Tongue (tissue), 2 donors: ENCODE data around the gene NFIB. TPM values are rescaled to one million over a fixed set of nuclear protein-coding genes. Genes with fewer than 3 reads are reported as not detected.

Experiments
- DNase-seq: peaks from one replicate; pipeline ENCODE4 v3.0.0-alpha.2; 2015
- total RNA-seq: library from RNA; depleted of rRNA; stranded (reverse); fragments of >200 nt; gene quantifications from one replicate; pipeline ENCODE4 v1.2.3, GENCODE V29; 2014

Gene NFIB
- total RNA-seq, 1 donor from 2014 or later, result 161 TPM

GRCh38 chr9:14304259-14304658 lies 9.7 kb downstream of the NFIB start:
- peak; percentile 20 for DNase-seq

- DNase-seq, result peak; percentile 70
Measured at GRCh38 chr9:14303521-14303920, 10.4 kb downstream of the NFIB start.

DNA sequence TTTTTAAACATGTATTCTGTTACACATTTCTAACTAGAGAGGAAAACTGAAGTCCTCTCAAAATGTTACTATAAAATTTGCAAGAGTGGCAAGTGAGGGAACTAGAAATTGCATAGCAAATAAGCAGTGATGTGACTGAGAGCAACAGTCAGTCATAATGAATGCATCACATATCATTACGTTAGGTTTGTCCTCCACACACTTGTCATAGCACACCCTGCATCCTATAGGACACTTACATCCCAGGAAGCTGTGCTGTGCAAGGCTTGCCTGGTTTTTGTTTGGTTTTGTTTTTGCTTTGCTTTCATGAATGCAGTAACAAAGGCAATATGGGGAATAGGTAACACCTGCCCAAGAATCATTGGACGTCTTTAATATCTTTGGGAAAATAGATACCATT lies 10.8 kb downstream of the NFIB start:
- DNase-seq, result peak; percentile 28

DNA sequence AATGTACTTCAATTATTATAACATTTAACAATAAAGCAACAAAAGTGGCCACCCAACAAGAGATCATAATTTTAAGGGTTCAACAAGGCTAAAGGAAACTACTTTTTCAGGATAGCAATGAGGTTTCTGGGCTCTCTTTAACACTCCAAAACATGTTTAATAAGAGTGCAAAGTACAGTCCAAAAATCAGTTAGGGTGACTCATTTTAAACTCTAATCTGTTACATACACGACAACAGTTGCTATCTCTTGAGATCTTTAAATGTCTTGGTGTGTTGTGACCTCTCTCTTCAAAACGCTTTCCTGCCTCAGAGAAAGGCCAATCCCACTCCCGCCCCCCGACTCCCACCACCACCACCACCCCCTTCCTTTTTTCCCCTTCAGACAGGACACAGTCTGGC lies 11.5 kb downstream of the NFIB start:
- DNase-seq, result peak; percentile 35

GRCh38 chr9:14301583-14302021 lies 12.3 kb downstream of the NFIB start:
- peak; percentile 91 for DNase-seq

GRCh38 chr9:14301006-14301405 lies 12.9 kb downstream of the NFIB start:
- peak; percentile 34 for DNase-seq

- DNase-seq, result peak; percentile 20
Measured at GRCh38 chr9:14300588-14300987, 13.4 kb downstream of the NFIB start.

DNA sequence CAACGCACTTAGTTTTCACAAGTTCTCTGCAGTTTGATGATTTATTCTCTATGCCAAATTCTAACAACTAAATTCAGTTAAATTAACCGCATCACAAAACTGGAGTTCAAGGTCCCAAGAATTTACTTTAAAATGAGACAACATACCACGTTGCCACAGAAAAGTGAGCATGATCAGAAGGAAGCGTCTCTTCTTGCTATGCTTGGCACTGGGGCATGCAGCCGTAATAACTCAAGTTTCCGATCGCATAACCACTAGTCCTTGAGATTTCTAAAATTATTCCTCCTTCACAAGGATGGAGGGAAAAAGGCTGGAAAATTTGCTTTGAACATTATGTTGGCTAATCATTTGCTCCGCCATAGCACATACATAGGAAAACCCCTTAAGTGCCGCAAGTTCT lies 13.9 kb downstream of the NFIB start:
- DNase-seq, result peak; percentile 48

DNA sequence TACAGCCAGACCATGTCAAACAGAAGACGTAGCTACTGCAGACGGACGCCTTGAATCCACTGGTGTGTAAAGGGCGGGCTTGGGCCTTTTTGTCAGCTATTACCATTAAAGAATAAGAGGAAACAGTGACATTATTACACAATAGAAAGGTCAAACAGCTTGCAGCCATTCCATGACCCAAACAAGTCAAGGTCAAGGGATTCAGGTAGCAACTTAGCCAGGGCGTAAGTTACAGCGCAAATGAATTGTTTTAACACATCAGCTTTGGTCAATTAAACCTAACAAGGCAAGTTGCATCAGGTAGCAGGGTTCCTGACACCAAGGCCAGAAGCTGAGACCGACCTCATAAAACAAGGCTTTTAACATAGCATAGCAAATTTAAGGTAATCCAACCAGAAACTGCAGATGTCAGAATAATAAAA lies 15.3 kb downstream of the NFIB start:
- DNase-seq, result peak; percentile 42

DNA sequence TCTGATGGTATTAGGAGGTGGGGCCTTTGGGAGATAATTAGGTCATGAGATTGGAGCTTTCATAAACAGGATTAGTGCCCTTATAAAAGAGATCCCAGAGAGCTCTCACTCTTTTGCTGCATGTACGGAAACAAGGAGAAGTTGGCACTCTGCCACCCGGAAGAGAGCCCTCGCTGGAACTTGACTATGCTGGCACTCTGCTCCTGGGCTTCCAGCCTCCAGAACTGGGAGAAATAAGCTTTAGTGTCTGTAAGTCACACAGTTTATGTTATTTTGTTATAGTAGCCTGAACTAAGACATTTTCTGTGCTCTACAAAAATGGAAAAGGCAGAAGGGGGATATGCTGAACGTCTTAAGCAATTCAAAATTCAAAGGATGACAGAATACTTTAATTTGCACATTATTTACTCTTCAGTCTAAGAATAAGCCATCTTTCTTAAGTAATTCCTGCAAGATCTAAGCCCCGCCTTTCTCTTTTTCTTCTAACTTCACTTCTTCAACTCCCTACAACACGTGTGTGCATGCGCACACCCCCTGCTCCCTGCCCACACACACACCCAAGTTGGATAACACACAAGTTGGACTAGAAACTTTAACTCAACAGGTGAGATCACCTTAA lies 17.3 kb downstream of the NFIB start:
- peak; percentile 66 for DNase-seq

DNA sequence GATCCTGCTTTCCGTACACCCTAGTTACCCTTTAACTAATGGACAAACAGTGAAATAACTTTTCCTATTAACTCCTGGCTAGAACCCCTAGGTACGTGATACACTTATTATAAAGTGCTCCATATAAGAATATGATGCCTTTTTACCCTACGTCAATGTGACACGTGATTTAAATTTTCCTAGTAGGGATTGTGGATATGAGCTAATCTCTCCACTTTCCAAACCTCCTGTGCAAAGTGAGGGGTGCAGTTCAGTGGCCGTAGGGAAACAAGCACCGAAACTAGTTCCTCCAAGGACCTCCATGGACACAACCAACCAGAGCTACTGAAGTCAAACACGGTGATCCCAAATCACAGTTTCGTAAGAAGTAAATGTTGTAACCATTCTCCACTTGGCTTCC lies 19.3 kb downstream of the NFIB start:
- no peak for DNase-seq

DNA sequence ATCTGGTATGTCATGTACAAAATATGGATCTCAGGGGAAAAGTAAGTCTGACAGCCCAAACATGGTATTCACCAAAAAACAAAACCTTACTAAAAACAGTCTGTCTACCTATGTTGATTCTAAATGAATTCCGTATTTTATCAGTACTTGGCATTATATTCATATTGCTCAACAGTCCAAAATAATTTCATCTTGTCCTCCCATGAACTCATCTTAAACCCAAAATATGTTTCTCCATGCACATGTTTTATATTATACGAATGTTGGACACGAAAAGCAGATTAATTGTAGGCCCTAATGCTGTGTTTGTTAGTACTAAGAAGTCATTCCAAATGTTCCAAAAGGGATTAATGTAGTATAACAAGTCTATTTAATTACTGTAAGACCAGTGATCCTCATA lies 20.1 kb downstream of the NFIB start:
- DNase-seq, result peak; percentile 14

DNA sequence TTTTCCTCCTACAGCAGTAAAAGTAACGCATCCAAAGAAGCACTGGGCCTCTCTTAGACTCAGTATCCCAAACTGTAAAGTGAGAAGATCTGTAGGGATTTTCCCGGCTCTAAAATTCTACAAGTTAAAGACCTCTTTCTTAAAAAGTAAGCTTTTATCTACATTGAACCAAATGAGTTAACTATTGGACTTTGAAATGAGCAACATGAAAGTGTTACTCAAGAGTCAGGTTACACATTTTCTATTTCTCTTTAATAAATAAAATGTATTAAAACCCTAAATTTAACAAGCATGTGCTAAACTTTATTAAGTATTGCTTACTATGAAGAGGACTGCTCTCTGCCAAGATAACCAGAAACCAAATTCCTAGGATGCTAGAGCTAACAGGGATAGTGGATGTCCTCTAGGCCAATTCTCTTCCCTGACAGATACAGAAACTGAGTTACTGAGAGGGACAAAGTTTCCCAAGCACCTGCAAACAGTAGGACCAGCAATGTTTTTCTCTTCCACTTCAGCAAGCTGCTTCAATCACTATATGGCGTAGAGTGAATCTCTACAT lies 21.7 kb downstream of the NFIB start:
- DNase-seq, result no peak

DNA sequence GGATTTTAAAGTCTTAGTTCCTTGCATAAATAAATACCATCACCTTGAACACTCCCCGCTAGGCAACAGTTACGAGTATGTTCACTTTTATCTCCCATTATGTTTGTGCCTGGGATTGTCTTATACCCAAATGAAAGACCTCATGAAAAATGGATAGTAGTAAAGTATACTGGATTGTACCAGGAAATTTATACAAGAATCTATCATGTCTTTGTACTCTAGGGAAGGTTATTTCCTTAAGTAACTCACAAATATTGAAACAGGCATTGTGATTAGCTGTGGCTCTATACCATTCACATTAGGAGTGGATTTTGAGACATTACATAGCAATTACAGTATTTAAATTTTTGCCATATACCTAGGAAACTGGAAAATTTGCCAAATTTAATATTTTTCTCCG lies 24.0 kb downstream of the NFIB start:
- no peak for DNase-seq

- DNase-seq, result no peak
Measured at GRCh38 chr9:14288433-14288832, 25.5 kb downstream of the NFIB start.

- DNase-seq, result no peak
Measured at GRCh38 chr9:14286121-14286520, 27.8 kb downstream of the NFIB start.

GRCh38 chr9:14283276-14283675 lies 30.7 kb downstream of the NFIB start:
- DNase-seq, result no peak

GRCh38 chr9:14281876-14282275 lies 32.1 kb downstream of the NFIB start:
- no peak for DNase-seq

GRCh38 chr9:14281136-14281795 lies 32.7 kb downstream of the NFIB start:
- peak; percentile 22 for DNase-seq

GRCh38 chr9:14279671-14280070 lies 34.3 kb downstream of the NFIB start:
- no peak for DNase-seq

DNA sequence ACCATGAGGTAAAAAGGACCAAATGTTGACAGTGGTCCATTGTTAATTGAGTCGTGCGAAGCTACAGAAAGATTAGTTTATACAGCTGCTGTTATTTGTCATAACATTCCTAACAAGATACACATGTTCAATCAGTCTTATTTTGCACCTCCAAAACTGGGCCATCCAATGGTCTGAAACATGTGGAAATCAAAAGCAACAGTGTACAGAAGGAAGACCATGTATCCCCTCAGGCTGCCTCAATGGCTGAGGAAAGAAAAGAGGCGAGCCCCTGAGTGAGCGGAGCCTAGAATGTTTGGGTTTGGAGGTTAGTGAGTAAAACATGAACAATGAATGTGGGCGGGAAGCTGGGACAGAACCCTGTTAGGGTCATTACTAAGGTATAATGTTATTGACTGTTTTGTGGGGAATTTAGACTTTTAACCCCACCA lies 35.6 kb downstream of the NFIB start:
- peak; percentile 62 for DNase-seq

- DNase-seq, result no peak
Measured at GRCh38 chr9:14277761-14278160, 36.2 kb downstream of the NFIB start.

DNA sequence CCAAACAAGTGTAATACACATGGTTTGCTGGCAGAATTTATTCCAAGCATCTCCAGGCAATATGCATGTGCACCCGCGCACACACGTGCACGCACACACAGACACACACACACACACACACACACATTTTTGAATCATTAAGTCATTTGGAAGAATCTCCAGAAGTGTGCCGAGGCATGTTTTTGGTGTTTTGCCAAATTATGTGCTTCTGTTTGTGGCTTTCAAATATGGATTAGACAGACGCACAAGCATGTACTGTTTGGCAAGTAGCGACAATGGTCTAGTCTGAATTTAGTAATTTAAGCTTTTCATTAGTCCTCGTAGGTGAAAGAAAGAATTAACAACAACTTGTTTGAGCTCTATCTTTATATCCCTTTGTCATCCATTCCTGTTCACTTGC lies 36.7 kb downstream of the NFIB start:
- DNase-seq, result peak; percentile 89

DNA sequence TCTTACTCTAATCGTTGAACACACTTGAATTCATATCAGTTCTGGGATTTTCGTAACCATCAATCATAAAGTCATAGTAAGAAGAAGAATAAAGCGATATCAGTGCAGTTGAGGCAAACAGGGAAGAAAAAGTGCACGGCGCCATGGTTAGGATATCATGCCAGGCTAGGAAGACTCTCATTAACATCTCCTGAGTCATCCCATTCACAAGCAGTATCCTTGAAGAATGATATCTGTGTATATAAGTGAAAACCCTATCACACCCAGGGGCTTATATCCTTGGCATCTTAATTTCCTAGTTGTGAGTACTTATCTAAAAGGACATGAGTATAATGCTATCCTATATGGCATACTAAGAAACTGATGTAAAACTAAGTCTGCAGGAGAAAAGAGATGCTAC lies 38.6 kb downstream of the NFIB start:
- no peak for DNase-seq
